Activated naive CD8-positive, alpha-beta T cell treated with anti-CD3 and anti-CD28 coated beads for 36 hours (primary cell): ENCODE measurements around the gene LCAT. TPM values are rescaled to one million over a fixed set of nuclear protein-coding genes. Genes with fewer than 3 reads are reported as not detected.

Experiments used
- DNase-seq: peaks from one replicate; pipeline ENCODE4 v3.0.0; 2021
- H3K27ac Mint-ChIP-seq: one replicate; pipeline ENCODE4 v1.8.0; 2022; ENCODE audit warnings: mild to moderate bottlenecking, moderate library complexity, mixed read lengths
- H3K27me3 Mint-ChIP-seq: one replicate; pipeline ENCODE4 v1.8.0; 2022; ENCODE audit warnings: mild to moderate bottlenecking, mixed read lengths
- H3K36me3 Mint-ChIP-seq: one replicate; pipeline ENCODE4 v1.8.0; 2021; ENCODE audit warnings: mild to moderate bottlenecking, mixed read lengths
- H3K4me1 Mint-ChIP-seq: one replicate; pipeline ENCODE4 v1.8.0; 2021; ENCODE audit warnings: mixed read lengths
- H3K4me3 Mint-ChIP-seq: one replicate; pipeline ENCODE4 v1.8.0; 2022; ENCODE audit warnings: mild to moderate bottlenecking, moderate library complexity, mixed read lengths
- H3K9me3 Mint-ChIP-seq: one replicate; pipeline ENCODE4 v1.8.0; 2022; ENCODE audit warnings: mixed read lengths
- total RNA-seq, 2 experiments: library from RNA; stranded (reverse); gene quantifications; one replicate each; pipeline ENCODE4 v1.2.3, GENCODE V29; 2021

Gene LCAT
- 10 to 100 TPM; 11.3 to 11.4 TPM for total RNA-seq

GRCh38 chr16:67943619-67944504, at the start of gene LCAT:
LCAT (minus strand) TSS chr16:67944120; CDS start chr16:67944101, 19 bp downstream.
- H3K36me3 Mint-ChIP-seq = peaks cover 20% of the 10 kb centered on the region
- H3K4me1 Mint-ChIP-seq = peaks cover 26% of the 10 kb centered on the region
- H3K27me3 Mint-ChIP-seq = no peaks in the 10 kb centered on the region
- H3K27ac Mint-ChIP-seq = peak within 1 kb of the TSS; percentile 42
- H3K9me3 Mint-ChIP-seq = no peaks in the 10 kb centered on the region
- DNase-seq = no peak
- H3K4me3 Mint-ChIP-seq = no peak within 1 kb of the TSS

GRCh38 chr16:67993207-67994039, 49.5 kb upstream of the LCAT start:
- Mint-ChIP-seq H3K4me1 (peaks cover 32% of the 10 kb centered on the region), H3K4me3 (peak overlapping the region; percentile 78), H3K36me3 (peaks cover 9% of the 10 kb centered on the region), H3K27ac (peak overlapping the region; percentile 98), H3K27me3 (no peaks in the 10 kb centered on the region), H3K9me3 (no peaks in the 10 kb centered on the region)
- peak; percentile 90 for DNase-seq

- Mint-ChIP-seq H3K4me1 (peaks cover 30% of the 10 kb centered on the region), H3K27me3 (no peaks in the 10 kb centered on the region), H3K9me3 (no peaks in the 10 kb centered on the region), H3K4me3 (peak overlapping the region; percentile 4), H3K36me3 (peaks cover 7% of the 10 kb centered on the region), H3K27ac (peak overlapping the region; percentile 73)
- DNase-seq = no peak
These were observed 48.8 kb upstream of the LCAT start for GRCh38 chr16:67992661-67993206.

GRCh38 chr16:67990018-67990386, 46.1 kb upstream of the LCAT start:
- Mint-ChIP-seq H3K27me3 (no peaks in the 10 kb centered on the region), H3K27ac (no peak overlapping the region), H3K4me3 (no peak overlapping the region), H3K9me3 (no peaks in the 10 kb centered on the region), H3K4me1 (peaks cover 16% of the 10 kb centered on the region), H3K36me3 (no peaks in the 10 kb centered on the region)
- no peak for DNase-seq

- H3K36me3 Mint-ChIP-seq = no peaks in the 10 kb centered on the region
- DNase-seq = no peak
- H3K4me3 Mint-ChIP-seq = no peak overlapping the region
- peaks cover 17% of the 10 kb centered on the region for H3K4me1 Mint-ChIP-seq
- H3K27me3 Mint-ChIP-seq = no peaks in the 10 kb centered on the region
- no peaks in the 10 kb centered on the region for H3K9me3 Mint-ChIP-seq
- no peak overlapping the region for H3K27ac Mint-ChIP-seq
These were observed 45.5 kb upstream of the LCAT start for GRCh38 chr16:67989322-67990017.

GRCh38 chr16:67988675-67989074, 44.8 kb upstream of the LCAT start:
- no peak overlapping the region for H3K4me3 Mint-ChIP-seq
- H3K9me3 Mint-ChIP-seq = no peaks in the 10 kb centered on the region
- no peaks in the 10 kb centered on the region for H3K36me3 Mint-ChIP-seq
- no peak for DNase-seq
- H3K4me1 Mint-ChIP-seq = peaks cover 22% of the 10 kb centered on the region
- no peaks in the 10 kb centered on the region for H3K27me3 Mint-ChIP-seq
- H3K27ac Mint-ChIP-seq = no peak overlapping the region

- no peaks in the 10 kb centered on the region for H3K36me3 Mint-ChIP-seq
- peaks cover 22% of the 10 kb centered on the region for H3K4me1 Mint-ChIP-seq
- H3K4me3 Mint-ChIP-seq = no peak overlapping the region
- no peak for DNase-seq
- no peak overlapping the region for H3K27ac Mint-ChIP-seq
- no peaks in the 10 kb centered on the region for H3K27me3 Mint-ChIP-seq
- H3K9me3 Mint-ChIP-seq = no peaks in the 10 kb centered on the region
These were observed 43.7 kb upstream of the LCAT start for GRCh38 chr16:67987460-67988160.

- Mint-ChIP-seq H3K36me3 (no peaks in the 10 kb centered on the region), H3K4me1 (peaks cover 18% of the 10 kb centered on the region), H3K9me3 (no peaks in the 10 kb centered on the region), H3K4me3 (no peak overlapping the region), H3K27ac (no peak overlapping the region), H3K27me3 (no peaks in the 10 kb centered on the region)
- DNase-seq = no peak
These were observed 43.0 kb upstream of the LCAT start for GRCh38 chr16:67986949-67987348.

- Mint-ChIP-seq H3K4me3 (no peak overlapping the region), H3K27me3 (peaks cover 3% of the 10 kb centered on the region), H3K36me3 (no peaks in the 10 kb centered on the region), H3K9me3 (no peaks in the 10 kb centered on the region), H3K27ac (no peak overlapping the region), H3K4me1 (peaks cover 19% of the 10 kb centered on the region)
- no peak for DNase-seq
These were observed 38.2 kb upstream of the LCAT start for GRCh38 chr16:67982011-67982696.

- DNase-seq = peak; percentile 38
- no peaks in the 10 kb centered on the region for H3K36me3 Mint-ChIP-seq
- H3K9me3 Mint-ChIP-seq = no peaks in the 10 kb centered on the region
- H3K27me3 Mint-ChIP-seq = peaks cover 3% of the 10 kb centered on the region
- H3K27ac Mint-ChIP-seq = no peak within 1 kb of the TSS
- H3K4me3 Mint-ChIP-seq = no peak within 1 kb of the TSS
- peaks cover 23% of the 10 kb centered on the region for H3K4me1 Mint-ChIP-seq
These were observed 36.2 kb upstream of the LCAT start, which contains the start of gene DPEP3 for GRCh38 chr16:67979955-67980678. DPEP3 (minus strand) TSS chr16:67980499; CDS start chr16:67980380, 119 bp downstream.

GRCh38 chr16:67977469-67978227, 33.7 kb upstream of the LCAT start:
- Mint-ChIP-seq H3K36me3 (no peaks in the 10 kb centered on the region), H3K4me3 (no peak overlapping the region), H3K27me3 (peaks cover 3% of the 10 kb centered on the region), H3K4me1 (peaks cover 5% of the 10 kb centered on the region), H3K27ac (no peak overlapping the region), H3K9me3 (no peaks in the 10 kb centered on the region)
- no peak for DNase-seq

GRCh38 chr16:67977005-67977404, 33.1 kb upstream of the LCAT start:
- H3K4me3 Mint-ChIP-seq = no peak overlapping the region
- H3K27ac Mint-ChIP-seq = no peak overlapping the region
- peaks cover 5% of the 10 kb centered on the region for H3K4me1 Mint-ChIP-seq
- H3K9me3 Mint-ChIP-seq = no peaks in the 10 kb centered on the region
- no peaks in the 10 kb centered on the region for H3K36me3 Mint-ChIP-seq
- no peak for DNase-seq
- peaks cover 3% of the 10 kb centered on the region for H3K27me3 Mint-ChIP-seq

GRCh38 chr16:67976205-67976604, 32.3 kb upstream of the LCAT start:
- Mint-ChIP-seq H3K9me3 (no peaks in the 10 kb centered on the region), H3K27ac (no peak overlapping the region), H3K4me1 (peaks cover 5% of the 10 kb centered on the region), H3K4me3 (no peak overlapping the region), H3K27me3 (peaks cover 3% of the 10 kb centered on the region), H3K36me3 (no peaks in the 10 kb centered on the region)
- no peak for DNase-seq
